GM19467 (cell line): Measurements from ENCODE around the gene FHOD3.
A peak's percentile ranks its signal among the peaks of the same experiment; 100 is the strongest.

Experiments used
- ATAC-seq: cut with Tn5 transposase; IDR thresholded peaks from one replicate; pipeline ENCODE4 v1.9.1; 2021; ENCODE audit warnings: mild to moderate bottlenecking, moderate library complexity; ENCODE audit not compliant: unreplicated experiment

The FHOD3 gene

DNA sequence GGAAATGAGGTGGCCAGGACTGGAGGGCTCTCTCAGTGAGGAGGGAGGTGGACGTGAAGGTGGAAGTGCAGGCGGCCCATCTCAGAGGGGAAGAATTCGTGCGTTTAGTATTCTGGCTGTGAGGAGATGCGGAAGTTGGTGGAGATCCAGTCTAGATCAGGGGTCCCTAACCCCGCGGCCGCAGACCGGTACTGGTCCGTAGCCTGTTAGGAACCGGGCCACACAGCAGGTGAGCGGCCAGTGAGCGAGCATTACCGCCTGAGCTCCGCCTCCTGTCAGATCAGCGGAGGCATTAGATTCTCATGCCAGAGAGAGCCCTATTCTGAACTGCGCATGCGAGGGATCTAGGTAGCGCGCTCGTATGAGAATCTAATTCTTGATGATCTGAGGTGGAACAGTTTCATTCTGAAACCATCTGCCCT is 1.6 kb upstream of the FHOD3 start:
- ATAC-seq = no peak

DNA sequence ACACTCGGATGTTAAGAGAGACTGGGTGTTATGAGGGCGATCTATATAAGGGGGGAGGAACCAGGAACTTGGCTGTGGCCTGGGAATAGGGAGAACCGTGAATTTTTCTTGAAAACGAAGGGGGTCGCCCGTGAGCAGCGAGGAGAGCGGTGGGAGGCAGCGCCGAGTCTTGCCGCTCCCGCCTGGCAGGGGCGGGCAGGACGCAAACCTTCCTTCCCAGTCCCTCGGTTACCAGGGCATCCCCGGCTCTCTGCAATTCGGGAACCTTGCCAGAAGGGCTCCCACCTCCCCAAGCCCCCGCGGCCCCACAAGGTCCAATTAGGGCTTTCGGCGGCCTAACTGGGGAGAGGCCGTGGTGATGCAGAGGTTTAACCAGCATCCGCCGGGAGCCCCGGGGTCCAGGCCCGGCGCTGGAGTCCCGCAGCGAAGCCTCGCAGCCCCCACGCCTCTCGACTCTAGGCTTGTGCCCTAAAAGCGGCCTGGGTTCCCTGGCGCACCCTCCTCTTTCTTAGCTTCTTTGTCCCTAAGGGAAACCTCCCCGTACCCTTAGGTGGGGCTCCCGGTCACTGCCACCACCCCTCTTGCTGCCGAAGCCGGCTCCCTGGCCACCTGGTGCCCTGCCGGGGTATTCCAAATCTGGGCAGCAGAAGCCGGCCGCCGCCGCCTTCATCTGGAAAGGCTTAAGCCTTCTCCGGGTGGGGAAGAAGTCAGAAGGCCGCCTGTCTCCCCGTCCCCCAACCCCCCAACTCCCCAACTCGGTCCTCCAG is 680 bp upstream of the FHOD3 start:
- ATAC-seq = peak; percentile 4

DNA sequence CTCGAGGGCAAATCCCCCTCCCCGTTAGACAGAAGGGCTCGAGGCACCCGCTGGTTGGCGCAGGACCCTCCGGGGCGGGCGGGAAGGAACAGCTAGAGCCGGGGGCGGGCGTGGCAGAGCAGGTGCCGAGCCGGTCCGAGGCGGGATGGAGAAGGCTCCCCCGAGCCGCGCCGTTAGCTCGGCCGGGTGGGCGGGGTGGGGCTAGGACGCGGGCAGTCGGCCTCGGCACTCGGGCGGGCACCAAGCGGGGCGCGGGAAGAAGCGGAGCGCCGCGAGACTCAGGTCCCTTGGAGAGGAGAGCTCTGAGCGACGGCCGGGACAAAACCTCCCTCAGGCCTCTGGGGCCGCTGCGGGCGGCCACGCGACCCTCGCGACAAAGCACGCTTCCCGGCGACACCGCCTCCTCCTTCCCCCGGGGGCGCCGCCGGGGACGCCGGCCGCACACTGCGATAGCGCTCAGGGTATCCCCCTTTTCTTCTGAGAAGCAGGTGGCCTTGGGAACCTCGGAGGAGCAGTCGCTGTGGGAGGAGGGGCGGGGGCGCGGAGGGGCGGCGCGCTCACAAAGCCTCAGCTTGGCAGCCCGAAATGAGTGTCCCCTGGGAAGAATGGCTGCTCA is 721 bp downstream of the FHOD3 start:
- ATAC-seq = no peak

DNA sequence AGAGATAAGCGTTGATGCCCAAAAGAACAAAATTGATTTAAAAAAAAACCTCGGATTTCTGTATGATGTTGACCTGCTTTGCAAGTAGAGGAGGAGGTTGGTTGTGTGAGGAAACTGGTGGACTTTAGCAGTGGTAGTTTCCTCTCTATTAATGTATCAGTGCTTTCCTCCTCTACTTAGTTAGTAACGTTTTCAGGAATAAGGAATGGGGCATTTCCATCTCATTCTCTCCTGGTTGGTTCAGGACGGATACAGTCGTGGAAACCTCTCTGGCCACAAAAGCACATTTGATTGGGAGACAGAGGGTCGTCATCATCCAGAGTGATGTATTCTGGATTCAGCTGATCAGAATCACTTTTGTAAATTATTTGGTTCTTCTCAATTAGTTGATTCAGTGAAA is 1.5 kb downstream of the FHOD3 start:
- no peak for ATAC-seq

DNA sequence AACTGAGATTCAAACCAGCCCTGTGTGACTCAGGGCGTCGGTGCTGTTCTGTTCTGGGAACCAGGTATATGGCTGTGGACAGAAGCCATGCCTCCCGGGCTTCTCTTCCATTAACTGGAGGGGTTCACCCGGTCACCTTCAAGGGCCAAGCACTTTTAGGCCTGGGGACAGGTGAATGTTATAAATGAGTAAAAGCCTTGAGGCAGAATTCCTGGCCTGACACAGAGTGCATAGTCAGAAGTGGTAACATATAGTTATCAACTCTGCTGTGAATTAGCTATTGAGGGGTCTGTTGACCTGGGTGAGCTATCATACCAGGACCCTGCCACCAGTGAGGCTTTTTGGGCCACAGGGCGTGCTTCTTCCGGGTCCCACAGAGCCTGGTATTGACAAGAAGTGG is 2.7 kb downstream of the FHOD3 start:
- ATAC-seq = no peak

DNA sequence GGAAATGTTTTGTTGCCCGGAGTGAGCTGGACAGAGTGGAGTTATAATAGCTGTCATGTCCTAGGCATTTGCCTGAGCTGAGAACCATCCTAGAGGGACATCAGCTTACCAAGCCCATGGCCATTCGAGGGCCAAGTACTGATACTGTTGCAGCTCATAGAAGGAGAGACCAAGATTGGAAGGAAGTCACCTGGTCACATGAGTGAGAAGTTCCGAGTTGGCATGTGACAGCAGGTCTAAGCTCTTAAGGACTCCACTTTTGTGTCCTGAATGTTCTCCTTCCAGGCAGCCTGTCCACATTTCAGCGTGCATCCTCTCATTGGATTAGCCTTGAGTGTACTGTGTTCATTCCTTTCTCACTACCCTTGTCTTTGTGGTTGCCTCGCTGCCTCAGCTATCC is 4.4 kb downstream of the FHOD3 start:
- ATAC-seq = no peak

DNA sequence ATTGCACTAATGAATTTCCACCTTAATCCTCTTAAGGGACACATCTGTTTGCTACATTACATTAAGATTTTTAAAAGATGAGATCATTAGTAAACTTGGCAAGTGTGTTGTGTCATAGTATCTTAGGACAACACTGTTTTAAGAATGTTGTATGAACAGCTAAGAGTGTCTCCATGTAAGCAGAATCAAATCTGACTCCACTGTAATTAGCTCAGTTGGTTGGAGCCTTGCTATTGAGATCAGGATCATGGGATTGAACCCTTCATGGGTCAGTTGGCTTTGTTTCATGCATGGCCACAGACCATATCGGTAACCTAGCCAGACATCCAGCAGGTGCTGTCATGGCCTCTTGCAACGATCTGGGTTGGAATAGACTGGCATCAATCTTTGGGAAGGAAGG is 5.2 kb downstream of the FHOD3 start:
- ATAC-seq = no peak

DNA sequence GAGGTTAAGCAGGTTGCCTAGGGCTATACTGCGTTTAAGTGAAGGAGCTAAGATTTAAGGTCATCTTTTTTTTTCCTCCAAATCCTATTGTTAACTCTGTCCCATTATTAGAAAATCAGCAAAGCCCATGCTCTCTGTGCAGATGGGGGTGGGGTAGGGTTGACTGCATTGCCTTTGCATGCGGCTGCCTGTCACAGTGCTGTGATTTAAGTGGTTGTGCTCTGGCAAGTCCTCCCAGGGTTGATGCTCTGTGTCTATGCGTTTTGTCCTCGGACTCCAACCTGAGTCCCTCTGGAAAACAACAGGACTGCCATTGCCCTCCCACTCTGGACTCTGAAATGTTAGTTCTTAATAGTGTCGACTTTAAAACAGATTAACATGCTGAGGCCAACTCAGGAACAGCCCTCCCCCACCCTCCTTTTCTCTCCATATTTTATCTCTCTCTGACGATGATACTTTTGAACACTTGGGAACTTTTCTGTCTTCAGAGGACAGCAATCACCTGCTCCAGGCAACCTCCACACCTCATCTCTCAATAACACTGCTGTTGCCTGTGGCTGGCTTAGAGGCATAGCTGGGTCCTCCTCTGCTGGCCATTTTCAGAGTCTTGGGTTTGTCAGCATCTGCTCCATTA is 5.8 kb downstream of the FHOD3 start:
- ATAC-seq = no peak

DNA sequence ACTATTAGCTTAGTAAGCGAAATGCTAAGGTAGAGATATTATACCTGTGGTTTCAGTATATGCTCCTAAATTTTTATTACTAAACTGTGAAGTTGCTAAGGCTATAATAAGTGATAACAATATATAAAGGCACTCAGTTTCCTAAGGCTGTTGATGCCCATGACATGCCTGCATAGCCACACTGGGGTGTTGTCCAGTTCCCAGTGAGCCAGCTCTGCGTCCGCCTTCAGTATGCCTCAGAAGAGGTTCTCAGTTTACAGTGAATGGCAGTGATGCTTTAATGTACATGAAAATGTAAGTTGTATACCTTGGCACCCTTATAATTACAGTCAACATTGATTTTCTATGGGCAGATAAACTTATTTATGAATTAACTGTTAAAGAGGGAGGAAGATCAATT is 7.2 kb downstream of the FHOD3 start:
- no peak for ATAC-seq

DNA sequence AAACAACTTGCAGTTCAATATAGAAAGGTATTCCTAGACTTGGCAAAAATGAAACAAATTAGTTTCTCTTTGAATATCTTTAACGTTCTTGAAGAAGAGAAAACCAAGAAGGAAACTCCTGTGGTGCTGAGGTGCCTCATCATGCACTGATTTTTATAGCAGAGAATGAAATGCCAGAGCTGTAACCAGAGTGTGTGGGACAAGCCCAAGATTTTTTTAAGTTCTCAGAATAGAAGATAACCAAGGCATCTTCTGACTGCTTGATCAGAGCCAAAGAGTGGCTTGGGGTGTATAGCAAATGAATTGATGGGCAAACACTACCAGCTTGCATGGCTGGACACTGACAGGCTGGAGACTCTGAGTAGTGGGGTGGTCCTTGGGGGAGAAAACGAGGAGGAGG is 7.9 kb downstream of the FHOD3 start:
- no peak for ATAC-seq

DNA sequence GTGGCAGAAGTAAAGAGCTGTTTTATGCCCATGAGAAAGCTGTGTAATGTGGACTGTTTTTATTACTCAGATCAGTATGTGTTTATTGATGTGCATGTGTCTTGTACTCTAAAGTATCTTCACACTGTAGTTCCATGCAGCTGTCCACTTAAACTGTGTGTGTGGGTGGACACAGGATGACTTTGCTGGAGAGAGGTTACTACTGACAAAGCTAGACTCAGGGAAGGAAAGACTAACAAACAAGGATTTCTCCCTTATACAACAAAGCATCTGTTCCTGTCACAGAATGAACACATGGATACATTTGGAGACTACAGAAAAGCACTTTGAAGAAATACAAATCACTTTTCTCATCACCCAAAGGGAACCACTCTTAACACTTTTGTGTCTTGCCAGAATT is 10.0 kb downstream of the FHOD3 start:
- ATAC-seq = no peak

DNA sequence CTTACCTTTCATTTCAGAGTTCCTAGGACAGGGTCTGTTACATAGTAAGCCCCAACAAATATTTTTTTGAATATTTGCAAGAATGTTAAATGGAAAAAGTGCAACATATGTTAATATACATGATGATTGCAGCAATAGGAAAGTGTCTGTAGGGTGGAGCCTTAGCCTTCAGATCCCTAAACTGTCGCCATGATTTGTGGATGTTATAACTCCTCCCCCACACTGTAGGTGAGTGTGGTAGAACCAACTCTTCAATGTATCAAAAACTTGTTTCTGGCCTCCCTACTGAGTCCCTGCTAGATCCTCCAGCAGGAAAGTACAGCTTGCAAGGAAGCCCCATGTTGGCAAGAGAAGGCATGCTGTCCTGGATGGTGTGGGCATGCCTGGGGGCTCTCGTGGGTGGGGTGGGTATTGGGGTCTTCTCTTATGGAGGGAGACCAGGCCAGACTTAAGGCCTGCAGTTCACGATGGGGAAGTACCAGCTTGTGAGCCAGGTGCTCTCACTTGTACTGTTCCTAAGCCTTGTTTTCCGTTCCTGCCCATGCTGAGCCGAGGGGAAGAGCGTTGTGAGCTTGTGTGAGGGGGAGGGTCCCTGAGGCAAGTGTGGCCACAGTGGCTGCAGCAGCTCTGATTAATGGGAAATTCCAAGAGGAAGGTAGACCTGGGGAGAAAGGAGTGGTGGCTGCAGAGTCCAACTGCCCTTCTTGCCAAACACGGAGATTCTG is 11.4 kb downstream of the FHOD3 start:
- ATAC-seq = no peak

DNA sequence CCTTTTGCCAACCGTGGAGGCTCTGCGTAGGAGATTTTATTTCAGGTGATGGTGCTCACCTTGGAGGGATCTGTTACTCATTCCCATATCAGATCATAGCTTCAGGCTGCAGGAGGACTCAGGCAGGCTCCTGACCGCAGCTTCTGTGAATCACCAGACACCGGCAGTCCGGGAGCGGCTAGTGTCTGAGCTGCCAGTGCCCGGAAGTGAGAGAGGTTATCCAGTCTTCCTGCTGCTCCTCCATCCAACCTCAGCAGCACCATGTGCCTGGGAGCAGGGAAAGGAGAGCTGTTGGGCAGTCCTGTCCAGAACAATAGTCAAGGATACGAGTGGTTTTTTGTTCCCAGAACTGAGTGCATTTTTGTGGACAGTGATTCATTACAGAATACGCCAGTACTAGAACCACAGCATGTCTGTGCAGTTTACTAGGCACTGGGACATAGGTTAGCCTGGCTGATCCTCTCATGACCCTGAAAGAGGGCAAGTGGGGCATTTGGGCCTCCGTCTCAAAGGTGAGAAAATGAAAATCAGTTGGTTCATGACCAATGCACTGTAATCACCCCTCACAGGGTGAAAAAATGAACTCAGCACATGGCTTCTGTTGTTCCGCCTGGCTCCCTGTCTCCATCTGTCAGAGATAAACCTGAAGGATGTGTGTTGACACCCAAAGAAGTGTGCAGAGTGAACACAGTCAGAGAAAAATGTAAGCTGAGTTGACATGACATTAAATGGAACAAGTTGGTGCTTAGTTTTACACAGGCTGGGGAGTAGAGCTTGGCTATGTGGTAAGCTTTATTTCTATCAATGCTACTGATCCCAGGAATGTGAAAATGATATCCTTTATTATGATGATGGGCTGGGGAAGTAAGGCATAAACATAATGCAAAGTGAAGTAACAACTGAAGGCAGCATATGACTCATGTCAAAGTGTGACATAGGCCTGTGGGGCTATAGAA is 12.2 kb downstream of the FHOD3 start:
- no peak for ATAC-seq

DNA sequence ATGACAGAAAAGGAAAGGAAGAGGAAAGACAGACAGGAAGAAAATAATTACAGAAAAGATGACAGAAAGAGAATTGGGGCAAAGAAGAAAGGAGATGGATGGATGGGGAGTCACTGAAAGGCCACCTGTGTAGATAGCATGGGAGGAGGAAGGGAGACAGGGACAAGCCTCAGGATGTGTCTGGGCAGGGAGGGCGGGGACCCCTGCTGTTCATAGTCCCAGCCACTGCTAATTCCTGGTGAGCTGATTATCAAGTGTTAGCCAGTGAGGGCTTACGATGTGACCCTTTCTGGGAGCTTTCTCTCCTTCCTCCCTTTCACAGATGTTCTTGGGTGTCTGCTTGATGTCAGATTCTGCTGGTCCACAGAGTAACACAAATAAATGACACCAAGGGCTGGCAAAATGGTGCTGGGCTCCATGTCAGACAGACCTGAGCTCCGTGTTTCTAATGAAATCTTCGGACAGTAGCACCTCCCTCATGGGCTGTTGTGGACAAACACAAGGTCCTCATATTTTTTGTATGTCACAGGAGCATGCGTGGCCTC is 13.6 kb downstream of the FHOD3 start:
- no peak for ATAC-seq

DNA sequence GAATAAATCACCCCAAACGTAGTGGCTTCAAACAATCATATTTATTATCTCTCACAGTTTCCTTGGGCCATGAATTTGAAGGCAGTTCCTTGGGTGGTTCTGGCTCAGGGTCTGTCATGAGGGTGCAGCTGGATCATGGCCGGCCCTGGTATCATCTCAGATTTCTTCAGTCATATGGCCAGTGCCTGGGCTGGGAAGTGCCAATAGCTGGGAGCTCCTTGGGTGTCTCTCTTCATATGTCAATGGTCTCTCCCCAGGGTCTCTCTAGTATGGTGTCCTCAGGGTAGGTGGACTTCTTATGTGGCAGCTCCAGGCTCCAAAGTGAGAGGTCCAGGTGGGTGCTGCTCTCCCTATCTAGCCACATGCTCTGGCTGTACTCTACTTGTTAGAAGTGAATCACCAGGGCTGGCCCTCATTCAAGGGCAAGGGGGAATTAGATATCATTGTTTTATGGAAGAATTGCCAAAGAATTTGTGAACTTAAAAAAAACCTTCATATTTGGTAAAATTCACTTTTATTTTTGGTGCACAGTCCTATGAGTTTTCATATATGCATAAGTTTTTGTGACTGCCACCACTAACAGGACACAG is 15.4 kb downstream of the FHOD3 start:
- ATAC-seq = no peak

DNA sequence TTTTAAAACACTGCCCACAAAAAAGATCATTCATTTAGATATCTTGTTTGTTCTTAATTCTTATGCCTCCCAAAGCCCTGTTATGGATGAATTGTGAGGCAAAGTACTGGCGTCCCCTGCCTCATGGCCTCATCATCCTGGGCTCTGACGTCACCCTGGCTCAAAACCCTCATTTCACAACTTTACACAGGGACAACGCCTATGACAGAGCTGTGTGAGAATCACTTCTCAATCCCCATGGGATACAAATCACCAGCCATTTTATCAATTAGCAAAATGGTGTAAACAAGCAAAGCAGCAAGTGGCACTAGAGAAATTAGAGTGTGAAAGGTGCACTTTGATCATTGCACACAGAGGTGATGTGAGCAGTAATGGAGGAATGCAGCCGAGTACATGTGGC is 16.6 kb downstream of the FHOD3 start:
- ATAC-seq = no peak

DNA sequence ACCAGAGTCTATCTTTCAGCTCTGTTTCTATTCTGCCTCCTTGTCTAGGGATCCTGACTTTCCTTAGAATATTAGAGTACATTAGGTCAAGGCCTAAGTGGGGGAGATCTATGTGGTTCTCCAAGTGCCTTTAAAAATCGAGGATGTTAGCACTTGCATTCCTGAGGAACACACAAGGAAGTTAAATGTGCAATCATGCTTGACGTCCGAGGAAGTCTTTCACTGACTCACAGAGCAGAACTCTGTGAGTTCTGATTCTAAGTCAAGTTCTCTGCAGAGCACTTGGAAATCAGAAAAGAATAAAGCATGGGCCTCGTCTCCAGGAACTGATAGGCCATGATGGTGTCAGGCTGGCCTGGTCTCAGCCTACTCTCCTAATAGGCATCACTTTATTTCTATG is 17.2 kb downstream of the FHOD3 start:
- ATAC-seq = no peak

DNA sequence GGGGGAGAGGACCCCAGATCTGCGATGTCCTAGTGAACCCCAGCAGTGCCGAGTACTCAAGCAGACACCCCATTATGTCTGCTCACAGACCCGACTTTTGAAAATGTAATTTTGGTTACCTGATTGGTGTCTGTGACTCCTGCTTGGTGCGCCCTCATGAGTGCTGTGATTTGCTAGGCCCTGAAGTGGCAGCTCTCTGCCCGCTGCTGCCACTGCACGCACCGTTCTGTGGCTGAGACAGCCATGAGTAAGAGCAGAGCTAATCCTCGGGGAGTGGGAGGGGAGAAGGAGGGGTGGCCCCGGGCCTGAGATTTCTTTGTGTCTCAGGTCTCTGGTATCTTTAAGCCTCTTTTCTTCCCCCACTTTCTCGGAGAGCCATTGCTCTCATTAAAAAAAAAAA is 18.2 kb downstream of the FHOD3 start:
- ATAC-seq = no peak

DNA sequence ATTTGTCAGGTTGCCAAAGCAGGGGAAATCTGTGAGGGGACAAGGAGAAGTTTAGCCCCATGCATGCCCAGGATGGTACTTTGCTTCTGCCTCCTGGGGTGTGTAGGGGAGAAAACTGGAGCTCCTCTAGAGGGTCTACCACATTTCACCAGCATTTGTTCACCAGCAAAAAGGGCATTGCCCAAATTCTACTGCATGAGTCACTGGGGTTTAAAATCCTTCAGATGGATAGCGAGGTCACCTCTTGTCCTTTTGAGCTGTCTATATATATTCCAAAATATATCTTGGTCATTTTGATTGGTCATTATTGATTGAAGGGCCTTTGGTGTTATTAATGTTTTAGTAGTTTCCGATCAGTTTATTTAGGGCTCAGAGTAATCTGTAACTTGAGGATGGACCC is 18.7 kb downstream of the FHOD3 start:
- no peak for ATAC-seq
